NCI-H2029 treated with DMSO at 0.1 percent for 48 hours (cell line): ENCODE results near the gene CDK5R1.

Experiments
- DNase-seq: peaks from one replicate; lab custom pipeline; 2025; lab: John Stamatoyannopoulos, UW

CDK5R1 gene

DNA sequence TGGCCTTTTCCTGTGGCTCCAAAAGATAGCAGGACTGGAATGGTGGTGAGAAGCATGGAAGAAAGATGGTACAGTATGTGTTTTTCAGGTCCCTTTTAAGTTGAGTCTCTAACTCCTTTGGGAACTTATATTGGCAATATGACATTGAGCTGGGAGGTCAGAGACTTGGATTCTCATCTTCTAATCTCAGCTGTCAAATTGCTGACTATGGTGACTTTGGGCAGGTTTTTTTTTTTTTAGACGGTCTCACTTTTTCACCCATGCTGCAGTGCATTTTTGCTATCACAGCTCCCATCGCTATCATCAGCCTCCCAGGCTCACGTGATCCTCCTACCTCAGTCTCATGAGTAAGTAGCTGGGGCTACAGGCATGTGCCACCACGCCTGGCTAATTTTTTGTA lies 15.1 kb upstream of the CDK5R1 start:
- no peak for DNase-seq

DNA sequence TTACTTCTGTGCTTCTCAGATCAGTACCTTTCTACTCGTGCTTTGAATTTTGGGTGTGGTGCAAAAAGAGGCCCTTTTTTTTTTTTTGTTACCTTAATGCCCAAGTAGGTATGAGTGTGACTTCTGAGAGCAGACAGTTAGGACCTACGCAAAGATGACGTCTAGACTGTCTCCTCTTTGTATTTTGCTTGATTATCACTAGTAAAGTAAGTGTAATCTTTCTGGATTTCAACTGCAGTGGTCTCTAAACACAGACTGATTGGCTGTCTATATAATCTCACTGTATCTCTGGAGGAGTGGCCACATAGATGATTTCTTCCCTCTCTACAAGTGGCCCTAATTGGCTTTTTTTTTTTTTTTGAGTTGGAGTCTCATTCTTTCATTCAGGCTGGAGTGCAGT lies 11.5 kb upstream of the CDK5R1 start:
- DNase-seq, result no peak

DNA sequence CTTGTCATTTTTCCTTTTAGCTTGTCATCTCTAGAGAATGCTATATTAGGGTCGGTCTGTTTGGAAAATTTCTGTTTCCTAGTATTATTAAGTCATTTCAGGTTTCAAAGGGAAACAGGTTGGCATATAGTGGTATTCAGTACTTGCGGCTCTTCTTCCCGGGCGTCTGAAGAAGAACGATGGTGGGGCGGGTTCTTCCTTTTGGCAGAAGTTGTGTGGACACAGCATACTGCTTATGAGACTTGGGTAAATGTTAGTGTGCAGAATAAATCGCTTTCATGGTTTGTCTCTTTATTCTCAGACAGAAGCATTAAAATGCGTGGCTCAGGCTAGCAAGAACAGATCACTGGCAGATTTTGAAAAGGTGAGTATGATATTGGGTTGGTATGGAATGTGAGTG lies 9.6 kb upstream of the CDK5R1 start:
- DNase-seq, result no peak

DNA sequence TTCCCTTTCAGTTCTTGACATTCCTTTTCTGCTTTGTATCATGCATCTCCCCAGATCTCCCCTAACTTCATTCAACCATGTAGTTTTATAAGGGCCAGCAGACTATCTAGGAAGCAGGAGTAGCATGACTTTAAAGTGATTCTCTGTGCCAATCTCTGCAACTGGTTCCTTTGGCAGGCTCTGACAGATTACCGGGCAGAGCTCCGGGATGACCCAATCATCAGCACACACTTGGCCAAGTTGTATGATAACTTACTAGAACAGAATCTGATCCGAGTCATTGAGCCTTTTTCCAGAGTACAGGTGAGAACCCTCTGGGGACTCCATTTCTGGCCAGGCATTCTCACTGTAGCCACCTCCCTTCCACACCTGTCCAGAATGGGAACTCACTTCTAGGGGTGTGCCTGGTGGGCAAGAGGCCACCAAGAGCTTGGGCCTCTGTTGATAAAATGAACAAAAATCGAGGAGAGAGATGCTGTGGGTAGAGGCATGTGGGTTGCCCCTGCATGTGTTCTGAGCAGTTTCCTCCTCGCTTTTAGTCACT lies 7.6 kb upstream of the CDK5R1 start:
- no peak for DNase-seq

DNA sequence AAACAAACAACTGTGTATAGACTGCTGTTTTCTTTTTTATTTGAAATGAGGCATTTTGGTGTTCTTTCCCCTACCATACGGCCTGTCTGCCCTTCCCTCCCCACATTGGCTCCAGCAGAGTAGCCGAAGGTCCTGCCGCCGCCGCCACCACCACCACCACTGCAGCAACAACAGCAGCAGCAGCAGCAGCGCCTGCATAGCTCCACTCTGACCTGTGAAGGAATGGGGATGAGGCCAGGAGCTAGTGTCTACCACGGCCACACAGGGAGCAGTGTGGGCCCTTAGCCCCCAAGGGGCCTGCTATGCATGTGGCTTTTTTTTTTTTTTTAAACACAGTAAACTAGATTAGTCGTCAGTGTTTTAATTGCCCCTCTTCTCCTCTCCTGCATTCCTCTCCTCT lies 5.6 kb upstream of the CDK5R1 start:
- no peak for DNase-seq

DNA sequence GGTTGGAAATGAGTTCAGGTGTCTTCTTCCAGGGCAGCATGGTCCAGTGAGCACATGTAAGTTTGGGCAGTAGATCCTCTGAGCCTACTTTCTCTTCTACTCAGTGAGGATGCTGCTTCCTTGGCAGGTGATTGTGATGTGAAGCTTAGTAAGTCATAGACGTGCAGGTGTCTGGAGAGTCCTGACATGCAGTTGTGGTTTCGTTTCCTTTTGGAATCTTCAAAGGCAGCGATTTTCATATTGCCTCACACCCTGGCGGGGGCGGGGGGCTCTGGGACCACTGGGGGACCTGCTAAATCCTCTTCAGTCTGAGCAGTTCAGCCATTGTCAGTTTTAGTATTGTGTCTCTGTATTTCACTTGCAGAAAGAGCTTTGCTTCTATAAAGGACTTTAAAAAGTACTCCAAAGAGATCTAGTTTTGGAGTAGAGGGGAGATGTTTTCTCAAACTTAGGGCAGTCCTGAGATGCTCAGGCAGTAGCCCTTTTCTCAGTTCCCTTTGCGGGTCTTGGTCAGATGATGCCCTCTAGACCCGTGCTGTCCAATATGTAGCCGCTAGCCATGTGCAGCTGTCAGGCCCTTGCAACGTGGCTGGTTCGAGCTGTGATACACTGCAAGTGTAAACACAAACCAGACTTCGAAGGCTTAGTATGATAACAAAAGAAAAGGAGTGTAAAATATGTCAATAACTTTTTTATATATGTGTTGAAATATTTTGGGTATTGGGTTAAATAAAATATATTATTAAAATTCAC lies 4.0 kb upstream of the CDK5R1 start:
- DNase-seq, result no peak

DNA sequence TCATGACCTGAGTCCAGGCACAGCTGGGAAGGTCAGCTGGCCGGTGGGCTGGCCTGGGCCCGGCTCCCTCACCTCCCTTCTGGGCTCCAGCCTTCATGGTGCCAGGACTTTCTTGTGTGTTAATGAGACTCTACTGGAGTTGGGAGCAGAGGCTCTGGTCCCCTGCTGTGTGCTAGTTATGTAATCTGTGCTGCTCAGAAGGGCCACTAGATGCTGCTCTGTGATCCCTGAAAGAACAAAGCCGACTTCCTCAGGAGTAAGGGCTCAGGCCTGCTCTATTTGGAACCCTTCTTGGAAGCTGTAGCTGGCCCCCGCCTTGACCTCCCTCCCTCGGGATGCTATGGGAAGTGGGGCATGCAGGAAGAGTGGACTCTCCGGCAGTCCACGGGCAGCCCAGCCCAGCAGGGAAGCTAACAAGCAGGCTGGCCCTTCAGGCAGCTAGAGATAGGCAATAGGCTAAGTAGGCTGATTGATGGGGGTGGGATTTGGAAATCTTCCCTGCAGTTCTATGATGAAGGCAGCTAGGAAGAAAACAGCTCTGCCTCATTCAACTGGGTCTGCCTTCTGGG lies 3.3 kb upstream of the CDK5R1 start:
- DNase-seq, result no peak

DNA sequence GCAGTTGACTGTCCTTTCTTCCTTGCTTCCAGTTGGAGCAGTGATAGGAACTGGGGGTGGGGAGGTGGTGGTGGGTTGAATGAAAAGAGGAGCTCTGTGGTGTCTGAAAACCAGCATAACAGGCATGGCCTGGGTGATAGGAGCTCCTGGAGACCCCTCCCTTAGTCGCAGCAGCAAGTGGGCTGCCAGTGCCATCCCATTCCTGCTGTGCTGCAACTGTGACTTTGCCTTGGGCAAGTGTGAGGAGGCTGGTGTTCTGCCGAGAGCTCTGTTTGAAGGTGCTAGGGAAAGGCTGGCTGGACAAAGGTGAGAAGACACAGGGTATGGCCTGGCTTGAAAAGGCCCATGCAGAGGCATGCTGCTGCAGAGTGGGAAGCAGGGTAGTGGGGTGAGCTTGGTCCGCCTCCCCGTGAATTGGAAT lies 2.7 kb upstream of the CDK5R1 start:
- DNase-seq, result no peak

DNA sequence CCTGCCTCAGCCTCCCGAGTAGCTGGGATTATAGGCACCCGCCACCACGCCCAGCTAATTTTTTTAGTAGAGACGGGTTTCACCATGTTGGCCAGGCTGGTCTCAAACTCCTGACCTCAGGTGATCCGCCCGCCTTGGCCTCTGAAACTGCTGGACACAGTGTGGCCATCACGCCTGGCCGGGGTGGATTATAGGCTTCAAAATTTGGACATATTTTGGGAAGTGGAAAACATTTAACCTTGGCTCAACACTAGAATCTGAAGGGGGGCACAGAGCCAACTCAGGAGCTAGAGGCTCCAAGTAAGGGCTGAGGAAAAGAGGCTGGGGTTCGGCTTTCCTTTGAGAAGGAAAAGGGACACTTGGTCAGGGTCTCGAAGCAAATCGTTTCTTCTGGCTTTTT lies 2.2 kb upstream of the CDK5R1 start:
- no peak for DNase-seq

DNA sequence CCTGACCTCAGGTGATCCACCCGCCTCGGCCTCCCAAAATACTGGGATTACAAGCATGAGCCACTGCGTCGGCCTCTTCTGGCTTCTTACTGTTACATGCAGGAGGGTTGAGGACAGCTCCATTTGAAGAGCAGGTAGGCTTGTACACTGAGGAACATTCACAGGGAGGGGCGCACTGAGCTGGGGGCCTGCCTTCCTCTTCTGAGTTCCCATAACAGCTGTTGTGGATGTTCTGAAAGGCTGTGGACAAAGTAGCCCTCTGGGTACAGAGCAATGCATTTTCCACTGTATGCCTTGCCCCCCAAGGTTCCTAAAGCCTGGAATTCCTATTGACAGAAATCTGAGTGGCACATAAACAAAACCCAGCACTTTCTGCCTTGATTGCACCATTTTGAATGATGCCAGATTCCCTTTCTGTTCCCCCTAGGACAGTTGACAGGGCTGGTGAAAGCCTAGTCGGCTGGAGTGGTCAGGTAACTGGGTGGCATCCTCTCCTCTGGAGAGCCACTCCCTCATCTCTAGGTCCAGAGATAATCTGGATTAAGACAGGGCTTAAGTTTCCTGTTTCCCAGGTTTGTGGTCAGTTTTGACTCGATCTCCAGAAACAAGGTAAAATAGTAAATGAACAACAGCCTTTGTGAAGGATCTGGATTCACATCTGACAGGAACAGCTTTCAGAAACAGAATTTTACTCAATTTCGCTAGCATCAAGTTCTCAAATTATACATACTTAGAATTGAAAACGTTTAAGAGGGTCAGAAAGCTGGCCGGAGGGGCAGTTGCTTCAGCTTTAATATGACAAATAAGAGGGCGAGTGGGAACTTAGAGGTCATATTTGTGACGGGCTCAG lies 1.3 kb upstream of the CDK5R1 start:
- no peak for DNase-seq

DNA sequence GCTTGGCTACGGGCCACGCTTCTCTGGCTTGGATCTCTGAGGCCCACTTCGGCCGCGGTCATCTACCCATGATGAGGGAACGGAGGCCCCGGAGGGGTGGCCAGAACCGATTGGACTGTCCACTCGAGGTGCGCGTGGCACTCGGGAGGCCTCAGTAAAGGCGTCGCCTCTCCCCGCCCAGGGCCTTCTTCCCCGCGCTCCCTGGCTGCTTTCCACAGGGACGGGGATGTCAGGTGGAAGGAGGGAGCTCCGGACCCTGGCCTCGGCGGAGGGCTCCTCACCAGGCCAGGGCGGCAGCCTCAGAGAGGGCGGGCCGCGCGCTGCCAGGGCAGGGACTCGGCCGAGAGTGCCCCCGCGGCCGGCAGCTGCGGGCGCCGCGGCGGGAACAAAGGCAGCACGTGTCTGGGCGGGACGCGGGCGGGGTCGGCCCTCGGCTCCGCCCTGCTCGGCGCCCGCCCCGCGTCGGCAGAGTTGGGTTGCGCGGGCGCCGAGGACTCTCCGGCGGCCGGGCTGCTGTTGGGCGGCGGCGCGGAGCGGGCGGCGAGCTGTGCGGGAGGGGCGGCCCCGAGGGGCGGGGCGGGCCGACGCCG lies 587 bp upstream of the CDK5R1 start:
- DNase-seq, result no peak

DNA sequence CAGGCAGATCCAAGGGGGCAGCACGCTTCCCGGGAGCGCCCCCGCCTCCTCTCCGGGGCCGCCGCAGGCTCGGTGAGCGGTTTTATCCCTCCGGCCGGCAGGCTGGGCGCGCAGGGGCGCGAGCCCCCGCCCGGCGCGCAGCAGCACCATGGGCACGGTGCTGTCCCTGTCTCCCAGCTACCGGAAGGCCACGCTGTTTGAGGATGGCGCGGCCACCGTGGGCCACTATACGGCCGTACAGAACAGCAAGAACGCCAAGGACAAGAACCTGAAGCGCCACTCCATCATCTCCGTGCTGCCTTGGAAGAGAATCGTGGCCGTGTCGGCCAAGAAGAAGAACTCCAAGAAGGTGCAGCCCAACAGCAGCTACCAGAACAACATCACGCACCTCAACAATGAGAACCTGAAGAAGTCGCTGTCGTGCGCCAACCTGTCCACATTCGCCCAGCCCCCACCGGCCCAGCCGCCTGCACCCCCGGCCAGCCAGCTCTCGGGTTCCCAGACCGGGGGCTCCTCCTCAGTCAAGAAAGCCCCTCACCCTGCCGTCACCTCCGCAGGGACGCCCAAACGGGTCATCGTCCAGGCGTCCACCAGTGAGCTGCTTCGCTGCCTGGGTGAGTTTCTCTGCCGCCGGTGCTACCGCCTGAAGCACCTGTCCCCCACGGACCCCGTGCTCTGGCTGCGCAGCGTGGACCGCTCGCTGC lies 832 bp downstream of the CDK5R1 start:
- DNase-seq, result no peak

DNA sequence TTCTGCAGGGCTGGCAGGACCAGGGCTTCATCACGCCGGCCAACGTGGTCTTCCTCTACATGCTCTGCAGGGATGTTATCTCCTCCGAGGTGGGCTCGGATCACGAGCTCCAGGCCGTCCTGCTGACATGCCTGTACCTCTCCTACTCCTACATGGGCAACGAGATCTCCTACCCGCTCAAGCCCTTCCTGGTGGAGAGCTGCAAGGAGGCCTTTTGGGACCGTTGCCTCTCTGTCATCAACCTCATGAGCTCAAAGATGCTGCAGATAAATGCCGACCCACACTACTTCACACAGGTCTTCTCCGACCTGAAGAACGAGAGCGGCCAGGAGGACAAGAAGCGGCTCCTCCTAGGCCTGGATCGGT lies 1.4 kb downstream of the CDK5R1 start:
- no peak for DNase-seq

DNA sequence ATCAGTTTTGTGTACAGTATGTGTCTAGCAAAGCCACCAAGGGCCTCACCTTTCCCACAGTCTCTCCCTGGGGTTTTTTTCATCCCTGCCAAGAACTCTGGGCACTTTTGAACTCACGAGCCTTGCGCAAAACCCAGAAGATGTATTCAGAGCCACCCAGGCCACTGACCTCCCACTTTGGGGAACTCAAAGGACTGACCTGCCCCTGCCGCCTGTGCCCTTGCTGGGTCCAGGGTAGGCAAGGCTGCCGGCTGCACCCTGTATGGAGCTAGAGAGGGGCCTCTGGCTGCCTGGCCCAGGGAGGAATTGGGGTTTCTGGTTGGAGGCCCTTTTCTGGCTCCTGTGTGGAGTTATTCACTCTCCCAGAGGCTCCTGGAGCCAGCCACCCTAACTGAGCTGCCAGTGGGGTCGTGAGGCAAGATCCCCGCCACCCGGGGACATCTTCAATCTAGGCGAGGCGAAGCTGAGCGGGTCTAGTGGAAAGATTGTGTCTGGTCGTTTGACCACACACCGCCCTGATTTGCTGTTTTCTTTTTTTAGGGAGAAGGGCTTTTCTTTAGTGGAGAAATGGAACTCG lies 1.9 kb downstream of the CDK5R1 start:
- DNase-seq, result no peak

DNA sequence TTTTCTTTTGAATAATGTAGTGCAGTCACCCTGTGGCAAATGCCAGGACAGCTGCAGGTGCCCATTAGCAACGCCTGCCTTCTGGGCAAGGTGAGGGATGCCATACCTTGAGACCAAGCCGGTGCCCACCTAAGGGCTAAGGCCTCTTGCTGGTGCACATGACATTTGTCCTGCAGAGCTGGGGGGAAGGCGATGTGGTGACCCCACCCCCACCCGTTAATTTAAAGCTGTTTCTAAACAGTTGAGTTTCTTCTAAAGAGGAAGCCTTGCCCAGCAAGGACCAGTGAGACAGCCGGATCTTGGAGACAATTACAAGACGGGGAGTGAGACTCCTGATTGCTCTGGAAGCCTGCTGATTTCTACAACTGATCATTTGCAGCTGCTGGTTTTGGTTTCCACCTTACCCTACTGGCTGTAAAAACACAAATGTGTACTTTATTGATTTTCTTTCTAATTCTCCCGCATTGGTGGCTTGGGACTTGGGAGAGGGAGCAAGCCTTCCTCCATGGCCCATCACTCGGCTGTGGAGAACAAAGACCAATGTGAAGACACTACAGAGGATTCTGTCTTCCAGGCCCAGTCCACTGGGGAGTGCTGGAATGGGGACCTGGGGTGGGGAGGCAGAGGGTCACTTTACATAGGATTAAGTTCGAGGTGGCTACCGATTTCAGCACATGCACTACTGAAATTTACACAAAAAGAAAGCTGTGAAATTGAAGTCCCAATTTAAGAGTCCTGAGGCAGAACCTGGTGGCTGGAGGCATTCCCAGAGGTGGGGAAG lies 2.7 kb downstream of the CDK5R1 start:
- no peak for DNase-seq

DNA sequence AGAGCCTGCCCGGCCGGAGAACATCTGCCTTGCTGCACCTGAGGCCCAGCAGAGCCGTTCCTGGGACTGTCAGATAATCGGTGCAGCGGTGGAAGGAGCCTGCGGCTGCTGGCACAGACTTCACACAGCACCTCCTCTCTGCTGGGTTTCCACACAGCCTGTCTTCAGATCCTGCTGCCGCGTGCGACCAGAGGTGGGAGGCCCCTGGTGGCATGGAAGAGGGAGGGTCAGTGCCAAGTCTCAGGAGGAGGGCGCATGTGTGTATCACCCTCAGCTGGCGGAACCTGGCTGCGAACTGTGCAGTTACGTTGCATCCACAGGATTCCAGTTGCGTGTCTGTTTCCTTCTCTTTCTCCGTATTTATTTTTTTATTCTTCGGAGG lies 3.3 kb downstream of the CDK5R1 start:
- no peak for DNase-seq

DNA sequence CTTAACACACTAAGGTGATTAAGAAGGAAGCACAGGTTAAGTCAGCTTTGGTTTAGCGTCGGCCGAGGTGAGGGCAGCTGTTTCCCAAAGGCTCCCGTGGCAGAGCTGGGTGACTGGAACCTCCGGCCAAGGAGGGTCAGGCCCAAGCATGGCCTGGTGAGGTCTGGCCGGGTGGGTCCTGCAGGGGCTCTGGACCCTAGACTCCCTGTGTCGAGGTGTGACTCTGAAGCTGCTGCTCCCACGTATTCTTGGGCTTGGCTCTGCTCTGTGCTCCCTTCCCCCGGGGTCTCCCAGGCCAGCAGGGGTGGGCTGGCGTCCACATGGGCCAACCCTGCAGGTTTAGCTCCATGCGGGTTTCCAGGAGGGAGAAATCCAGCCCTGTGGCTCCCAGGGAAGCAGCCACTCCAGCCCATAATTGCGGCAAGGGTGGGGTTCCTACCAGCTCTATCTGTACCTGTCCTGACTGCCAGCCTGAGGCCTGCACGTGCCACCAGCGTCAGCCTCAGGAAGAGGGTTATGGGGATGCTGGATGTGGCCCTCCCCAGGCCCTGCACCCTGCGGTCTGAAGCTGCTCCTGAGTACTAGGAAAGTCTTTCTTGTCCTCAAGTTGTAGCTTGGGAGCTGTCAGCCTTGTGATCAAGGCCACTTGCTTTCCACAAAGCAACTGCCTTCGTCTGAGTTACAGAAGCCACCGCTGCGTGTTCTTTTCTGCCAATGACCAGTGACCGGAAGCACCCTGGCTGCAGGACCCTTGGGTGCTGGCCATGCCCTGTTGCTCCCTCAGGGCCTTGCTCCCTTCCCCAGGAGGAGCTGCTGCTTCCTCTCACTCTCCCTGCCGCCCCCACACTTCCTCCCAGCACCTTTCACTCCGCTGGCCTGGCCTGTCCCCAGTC lies 4.8 kb downstream of the CDK5R1 start:
- no peak for DNase-seq

DNA sequence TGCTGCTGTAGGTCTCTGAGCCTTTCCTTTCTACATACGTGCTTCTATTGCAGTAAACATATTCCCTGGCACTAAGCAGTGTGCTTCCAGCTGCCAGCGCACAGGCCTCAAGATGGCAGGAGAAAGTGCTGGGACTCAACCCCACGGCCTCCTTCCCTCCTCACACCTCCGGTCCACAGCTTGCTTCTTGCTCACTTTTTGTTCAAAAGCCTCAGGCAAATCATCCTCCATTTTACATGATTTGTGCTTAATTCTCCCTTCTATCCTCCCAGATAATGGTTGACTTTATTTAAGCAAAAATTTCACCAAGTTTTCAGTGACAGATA lies 5.4 kb downstream of the CDK5R1 start:
- DNase-seq, result no peak

DNA sequence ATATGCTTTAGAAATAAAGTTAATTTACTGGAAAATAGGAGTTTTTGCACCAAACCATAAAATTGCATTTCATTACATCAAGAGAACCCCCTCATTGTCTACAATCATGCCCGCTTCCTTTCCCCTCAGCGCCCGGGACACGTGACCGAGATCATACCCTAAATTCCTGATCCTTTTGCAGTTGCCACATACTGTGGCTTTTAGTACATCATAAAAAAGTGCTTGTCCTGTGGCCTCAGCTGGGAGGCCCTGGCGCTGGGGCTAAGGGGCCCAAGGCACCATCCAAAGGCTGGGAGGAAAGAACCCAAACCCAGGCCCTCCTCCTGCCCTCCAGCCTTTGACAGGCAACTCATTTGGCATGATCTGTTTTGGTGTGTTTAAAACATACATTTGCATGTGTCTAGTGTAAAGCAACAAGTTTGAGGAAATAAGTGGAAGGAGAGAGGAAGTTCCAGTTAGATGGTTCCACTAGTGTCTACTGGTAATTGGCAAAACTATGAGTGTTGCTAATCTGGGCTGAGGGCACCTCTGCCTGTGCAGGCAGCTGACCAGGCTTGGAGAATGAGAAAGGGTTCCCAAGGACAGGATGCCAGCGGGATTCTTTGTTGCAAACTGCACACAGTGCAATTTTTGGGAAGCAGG lies 6.0 kb downstream of the CDK5R1 start:
- no peak for DNase-seq
